Mesendoderm (in vitro differentiated cells): ENCODE data around the gene ARPC3. TPM values are rescaled to one million over a fixed set of nuclear protein-coding genes. Genes with fewer than 3 reads are reported as not detected.
"Not testable (repeated sequence)": the region's sequence is repeated elsewhere in the genome, so short reads cannot be mapped to it uniquely, and the experiment has no call there.

Experiments
- DNase-seq: peaks from one replicate; pipeline ENCODE4 v3.0.0; 2013
- H2AK5ac ChIP-seq: 2 replicates; pipeline ENCODE4 v1.6.1; 2013; ENCODE audit warnings: low read length, inconsistent platforms
- H2BK120ac ChIP-seq: 2 replicates; pipeline ENCODE4 v1.6.1; 2013; ENCODE audit warnings: low read depth, mild to moderate bottlenecking, low read length, moderate library complexity, mixed read lengths
- H2BK15ac ChIP-seq: replicated peaks from 2 replicates; pipeline ENCODE4 v1.6.1; 2013; ENCODE audit warnings: low read depth, mild to moderate bottlenecking, moderate library complexity
- H2BK5ac ChIP-seq: 2 replicates; pipeline ENCODE4 v1.6.1; 2013; ENCODE audit warnings: low read length, inconsistent platforms
- H3K18ac ChIP-seq: 2 replicates; pipeline ENCODE4 v1.6.1; 2013; ENCODE audit warnings: mild to moderate bottlenecking, low read length, mixed read lengths
- H3K23ac ChIP-seq: one replicate; pipeline ENCODE4 v1.6.1; 2013; ENCODE audit warnings: low read length
- H3K27ac ChIP-seq: 2 replicates; pipeline ENCODE4 v1.5.1; 2013; ENCODE audit warnings: low read depth, mild to moderate bottlenecking, inconsistent platforms, low read length, moderate library complexity
- H3K27me3 ChIP-seq: 2 replicates; pipeline ENCODE4 v1.6.1; 2013; ENCODE audit warnings: low read length, control low read depth, mild to moderate bottlenecking, inconsistent platforms; ENCODE audit not compliant: insufficient read depth, poor library complexity
- H3K36me3 ChIP-seq: 2 replicates; pipeline ENCODE4 v1.6.1; 2013; ENCODE audit warnings: low read length, inconsistent platforms; ENCODE audit not compliant: control insufficient read depth, insufficient read depth
- H3K4ac ChIP-seq: one replicate; pipeline ENCODE4 v1.6.1; 2013; ENCODE audit warnings: low read depth, mild to moderate bottlenecking, low read length, moderate library complexity
- H3K4me1 ChIP-seq: 2 replicates; pipeline ENCODE4 v1.6.1; 2013; ENCODE audit warnings: low read depth, low read length, inconsistent platforms; ENCODE audit not compliant: control insufficient read depth
- H3K4me2 ChIP-seq: 2 replicates; pipeline ENCODE4 v1.6.1; 2013; ENCODE audit warnings: low read length
- H3K4me3 ChIP-seq: 2 replicates; pipeline ENCODE4 v1.5.1; 2013; ENCODE audit warnings: mild to moderate bottlenecking, low read length
- H3K56ac ChIP-seq: one replicate; pipeline ENCODE4 v1.6.1; 2013; ENCODE audit warnings: low read length
- H3K79me1 ChIP-seq: 2 replicates; pipeline ENCODE4 v1.6.1; 2013; ENCODE audit warnings: low read length, inconsistent platforms
- H3K79me2 ChIP-seq: 2 replicates; pipeline ENCODE4 v1.6.1; 2013; ENCODE audit warnings: mild to moderate bottlenecking, low read length; ENCODE audit not compliant: control insufficient read depth, insufficient read depth
- H3K9ac ChIP-seq: 2 replicates; pipeline ENCODE4 v1.6.1; 2013; ENCODE audit warnings: low read length, inconsistent platforms
- H4K5ac ChIP-seq: one replicate; pipeline ENCODE4 v1.6.1; 2013; ENCODE audit warnings: low read length
- H4K8ac ChIP-seq: one replicate; pipeline ENCODE4 v1.6.1; 2013; ENCODE audit warnings: low read depth, mild to moderate bottlenecking, control low read depth, low read length, moderate library complexity
- WGBS: extraction: QIAGEN DNeasy Blood & Tissue Kit; methylation state at CpG from one replicate; pipeline ENCODE4 v1.1.7; 2013; ENCODE audit warnings: low lambda C conversion rate, missing lambda C conversion rate; ENCODE audit not compliant: insufficient coverage; ENCODE audit errors: extremely low coverage; 5-methylcytosine and 5-hydroxymethylcytosine counted together
- small RNA-seq: library from polyadenylated mRNA; stranded (forward); fragments of <200 nt; extraction: miRNeasy Mini kit (QIAGEN cat#:217004); gene quantifications from one replicate; pipeline ENCODE3, GENCODE V24; 2013; ENCODE audit not compliant: insufficient read depth

Gene ARPC3

GRCh38 chr12:110405126-110405662, 44.9 kb downstream of the ARPC3 start:
- peaks cover 30% of the 10 kb centered on the region for H3K79me2 ChIP-seq
- H3K9ac ChIP-seq, H2BK120ac ChIP-seq, H2BK15ac ChIP-seq, H3K18ac ChIP-seq, H3K4me3 ChIP-seq, H3K4me1 ChIP-seq, DNase-seq, H4K8ac ChIP-seq, H3K36me3 ChIP-seq, H4K5ac ChIP-seq, H2AK5ac ChIP-seq, H3K79me1 ChIP-seq, H3K56ac ChIP-seq, H3K27me3 ChIP-seq, H3K27ac ChIP-seq, H3K23ac ChIP-seq, H2BK5ac ChIP-seq, H3K4me2 ChIP-seq, H3K4ac ChIP-seq: not testable (repeated sequence)
- WGBS: no CpG with 5 or more reads among the region's 16 CpGs

GRCh38 chr12:110403976-110404682, 46.0 kb downstream of the ARPC3 start:
- H2AK5ac ChIP-seq: no peak overlapping the region
- H3K4me1 ChIP-seq: no peaks in the 10 kb centered on the region
- no peaks in the 10 kb centered on the region for H3K27me3 ChIP-seq
- H3K4ac ChIP-seq: peak overlapping the region; percentile 6
- H4K5ac ChIP-seq: no peak overlapping the region
- peak overlapping the region; percentile 75 for H3K27ac ChIP-seq
- H3K23ac ChIP-seq: no peak overlapping the region
- peak overlapping the region; percentile 75 for H3K56ac ChIP-seq
- H3K79me1 ChIP-seq: peaks cover 6% of the 10 kb centered on the region
- no peaks in the 10 kb centered on the region for H3K36me3 ChIP-seq
- H2BK120ac ChIP-seq: no peak overlapping the region
- DNase-seq: peak; percentile 84
- H3K79me2 ChIP-seq: peaks cover 35% of the 10 kb centered on the region
- H2BK5ac ChIP-seq: no peak overlapping the region
- peak overlapping the region; percentile 19 for H3K4me2 ChIP-seq
- no peak overlapping the region for H3K4me3 ChIP-seq
- no peak overlapping the region for H2BK15ac ChIP-seq
- H3K9ac ChIP-seq: peak overlapping the region; percentile 85
- no peak overlapping the region for H3K18ac ChIP-seq
- H4K8ac ChIP-seq: peak overlapping the region; percentile 91
- no CpG with 5 or more reads among the region's 21 CpGs for WGBS

DNA sequence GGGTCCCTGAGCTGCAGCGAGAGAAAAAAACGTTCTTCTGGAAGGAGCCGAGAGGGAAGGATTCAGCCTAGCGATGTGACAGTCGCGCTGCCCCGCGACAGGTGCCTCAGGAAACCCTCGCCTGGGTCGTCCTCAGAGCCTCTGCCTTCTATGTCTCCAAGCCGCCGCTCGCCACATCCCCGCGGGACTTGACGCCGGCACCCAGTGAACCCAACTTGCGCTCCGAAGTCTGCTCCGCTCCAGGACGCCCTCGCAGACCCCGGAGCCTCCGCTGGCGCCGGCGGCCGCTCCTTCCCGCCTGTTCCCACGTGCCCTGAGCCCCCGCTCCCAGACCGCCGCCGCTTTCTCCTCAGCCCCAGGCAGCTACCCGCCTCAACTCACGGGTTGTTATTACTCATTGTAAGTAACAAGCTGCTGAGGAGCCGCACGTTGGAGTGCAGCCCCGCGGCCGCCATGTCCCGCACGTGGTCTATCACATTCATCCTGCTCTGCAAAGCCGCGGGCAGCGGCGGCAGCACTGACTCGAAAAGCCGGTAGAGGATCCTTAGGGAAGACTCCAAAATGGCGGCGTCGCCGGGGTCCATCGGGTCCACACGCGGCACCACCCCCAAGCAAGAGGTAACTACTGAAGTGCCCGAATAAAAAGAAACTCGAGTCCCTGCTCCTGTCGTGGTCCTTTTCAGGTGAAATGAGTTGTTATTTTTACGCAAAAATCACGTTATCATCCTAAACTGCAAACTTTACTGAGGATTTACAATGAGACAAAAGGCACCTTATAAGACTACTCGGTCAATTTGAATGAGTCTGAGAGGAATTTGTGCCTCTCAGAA, 46.8 kb downstream of the ARPC3 start, which contains the start of gene ANAPC7:
TSS of gene ANAPC7 (minus strand) at position 563 of the 830 bp plus-strand sequence. CDS start at position 482, 81 bp downstream.
- Histone ChIP-seq H3K4me3 (peak within 1 kb of the TSS; percentile 87), H3K27ac (peak within 1 kb of the TSS; percentile 75), H2BK120ac (no peak within 1 kb of the TSS), H2AK5ac (no peak within 1 kb of the TSS), H3K9ac (peak within 1 kb of the TSS; percentile 85), H3K4me2 (peak within 1 kb of the TSS; percentile 69), H3K4ac (peak within 1 kb of the TSS; percentile 93), H3K18ac (peak within 1 kb of the TSS; percentile 75), H3K23ac (peak within 1 kb of the TSS; percentile 59), H3K4me1 (no peaks in the 10 kb centered on the region), H2BK15ac (no peak within 1 kb of the TSS), H3K79me2 (peaks cover 36% of the 10 kb centered on the region), H2BK5ac (peak within 1 kb of the TSS; percentile 16), H3K56ac (peak within 1 kb of the TSS; percentile 92), H3K79me1 (peaks cover 6% of the 10 kb centered on the region), H3K27me3 (no peaks in the 10 kb centered on the region), H4K8ac (peak within 1 kb of the TSS; percentile 91), H4K5ac (no peak within 1 kb of the TSS), H3K36me3 (no peaks in the 10 kb centered on the region)
- DNase-seq: peak; percentile 96
- WGBS: no CpG with 5 or more reads among the region's 62 CpGs

Small RNA genes lying within 50 kb of the gene (small RNA-seq; reads per million reads assigned to genes)
- gene RF00278: not detected
